ENCODE data around the gene CGB8. TPM values are rescaled to one million over a fixed set of nuclear protein-coding genes. Genes with fewer than 3 reads are reported as not detected.
A peak's percentile ranks its signal among the peaks of the same experiment; 100 is the strongest.
"Not testable (repeated sequence)": the region's sequence is repeated elsewhere in the genome, so short reads cannot be mapped to it uniquely, and the experiment has no call there.

The CGB8 gene
- total RNA-seq, 4 donors from 2014 or later = not detected

DNA sequence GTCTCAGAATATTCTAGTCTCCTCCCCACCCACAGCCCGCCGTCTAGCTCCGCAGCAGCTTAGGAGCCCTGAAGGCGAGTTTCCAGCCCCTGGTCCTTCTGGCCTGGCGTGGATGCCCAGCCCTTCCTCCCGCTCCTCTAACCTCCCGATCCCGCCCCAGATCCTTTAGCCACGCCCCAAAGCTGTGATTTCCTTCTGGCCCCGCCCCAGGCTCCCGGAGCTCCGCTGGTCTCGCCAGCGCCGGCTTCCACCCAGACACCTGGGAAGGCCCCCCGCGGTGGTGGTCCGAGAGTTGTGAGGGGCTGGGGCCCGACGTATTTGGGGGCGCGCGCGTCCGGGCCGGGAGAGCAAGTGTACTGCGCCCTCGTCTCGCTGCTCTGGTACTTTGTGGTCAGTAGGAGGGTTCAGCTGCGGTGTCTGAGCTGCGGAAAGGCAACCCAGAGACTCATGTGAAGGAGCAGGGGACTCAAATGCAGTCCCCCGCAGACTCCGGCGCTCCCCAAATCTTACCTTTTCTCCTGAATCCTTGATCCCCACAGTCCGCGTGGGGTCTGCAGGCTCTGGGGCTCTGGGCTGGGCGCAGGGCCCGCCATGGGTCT is 8.8 kb upstream of the CGB8 start, which contains the start of gene CGB7:
TSS of gene CGB7 (minus strand) at position 114 of the 599 bp plus-strand sequence. CDS start 2,374 bp downstream, outside the sequence.
- DNase-seq (ENCODE audit: low spot score in 2 of 2) = peak; percentile 29 to 54
- H3K4me1 ChIP-seq = peaks cover 0 to 27% (median 14%) of the 10 kb centered on the region in 4 donors
- no peak within 1 kb of the TSS for H3K27ac ChIP-seq
- peak within 1 kb of the TSS; percentile 35 to 58 (median 51) for H3K4me3 ChIP-seq
- H3K9me3 ChIP-seq = no peaks in the 10 kb centered on the region
- WGBS, 2 donors = 2 to 3% methylated on average over 33 of the region's 38 CpGs
- no peaks in the 10 kb centered on the region for H3K36me3 ChIP-seq
- TF ChIP-seq, protein P1, sequence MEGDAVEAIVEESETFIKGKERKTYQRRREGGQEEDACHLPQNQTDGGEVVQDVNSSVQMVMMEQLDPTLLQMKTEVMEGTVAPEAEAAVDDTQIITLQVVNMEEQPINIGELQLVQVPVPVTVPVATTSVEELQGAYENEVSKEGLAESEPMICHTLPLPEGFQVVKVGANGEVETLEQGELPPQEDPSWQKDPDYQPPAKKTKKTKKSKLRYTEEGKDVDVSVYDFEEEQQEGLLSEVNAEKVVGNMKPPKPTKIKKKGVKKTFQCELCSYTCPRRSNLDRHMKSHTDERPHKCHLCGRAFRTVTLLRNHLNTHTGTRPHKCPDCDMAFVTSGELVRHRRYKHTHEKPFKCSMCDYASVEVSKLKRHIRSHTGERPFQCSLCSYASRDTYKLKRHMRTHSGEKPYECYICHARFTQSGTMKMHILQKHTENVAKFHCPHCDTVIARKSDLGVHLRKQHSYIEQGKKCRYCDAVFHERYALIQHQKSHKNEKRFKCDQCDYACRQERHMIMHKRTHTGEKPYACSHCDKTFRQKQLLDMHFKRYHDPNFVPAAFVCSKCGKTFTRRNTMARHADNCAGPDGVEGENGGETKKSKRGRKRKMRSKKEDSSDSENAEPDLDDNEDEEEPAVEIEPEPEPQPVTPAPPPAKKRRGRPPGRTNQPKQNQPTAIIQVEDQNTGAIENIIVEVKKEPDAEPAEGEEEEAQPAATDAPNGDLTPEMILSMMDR (IDR thresholded peaks at IDR 0.05) = no peak
- TF ChIP-seq POLR2A (IDR thresholded peaks at IDR 0.05) (no peak), EP300 (IDR thresholded peaks at IDR 0.05) (no peak)
- H3K27me3 ChIP-seq = peaks cover 0 to 65% of the 10 kb centered on the region in 2 donors

DNA sequence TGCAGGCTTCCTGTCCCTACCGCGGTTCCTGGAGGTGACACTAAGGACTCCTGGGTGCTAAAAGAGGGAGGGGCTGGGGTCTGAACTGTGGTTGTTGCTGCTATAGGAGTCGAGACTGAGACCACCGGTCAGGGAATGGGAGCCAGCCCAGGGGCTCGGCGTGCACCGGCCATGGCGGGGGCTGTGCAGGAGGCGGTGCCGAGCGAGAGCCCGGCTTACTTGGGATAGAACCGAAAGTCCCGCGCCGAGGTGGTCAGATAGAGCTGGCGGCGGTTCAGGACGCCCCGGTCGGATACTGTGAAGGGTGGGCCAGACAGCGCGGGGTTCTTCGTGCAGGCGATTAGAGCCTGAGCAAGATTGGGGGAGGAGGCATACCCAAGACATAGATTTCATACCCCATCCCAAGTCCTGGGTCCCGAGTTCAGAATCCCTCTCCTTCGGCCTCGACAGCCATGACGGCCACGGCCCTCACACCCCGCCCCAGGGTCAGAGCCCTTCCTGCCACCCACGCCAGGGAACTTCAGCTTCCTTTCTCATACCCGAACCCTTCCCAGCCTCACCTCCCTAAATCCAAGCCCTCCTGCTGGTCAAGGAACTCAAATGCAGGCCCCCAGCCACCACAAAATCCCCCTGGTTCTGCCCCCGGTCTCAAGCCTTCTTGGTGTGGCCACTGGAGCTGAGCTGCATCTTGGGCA is 8.1 kb upstream of the CGB8 start:
- not testable (repeated sequence) for DNase-seq (ENCODE audit: low spot score in 2 of 2); H3K36me3 ChIP-seq; H3K27ac ChIP-seq; H3K9me3 ChIP-seq
- 5% methylated on average over 15 to 33 of the region's 34 CpGs for WGBS, 2 donors
- Histone ChIP-seq H3K4me3 (peak overlapping the region; percentile 35 to 58 (median 51)), H3K4me1 (peaks cover 0 to 27% (median 14%) of the 10 kb centered on the region in 4 donors), H3K27me3 (peaks cover 0 to 58% of the 10 kb centered on the region in 2 donors)

DNA sequence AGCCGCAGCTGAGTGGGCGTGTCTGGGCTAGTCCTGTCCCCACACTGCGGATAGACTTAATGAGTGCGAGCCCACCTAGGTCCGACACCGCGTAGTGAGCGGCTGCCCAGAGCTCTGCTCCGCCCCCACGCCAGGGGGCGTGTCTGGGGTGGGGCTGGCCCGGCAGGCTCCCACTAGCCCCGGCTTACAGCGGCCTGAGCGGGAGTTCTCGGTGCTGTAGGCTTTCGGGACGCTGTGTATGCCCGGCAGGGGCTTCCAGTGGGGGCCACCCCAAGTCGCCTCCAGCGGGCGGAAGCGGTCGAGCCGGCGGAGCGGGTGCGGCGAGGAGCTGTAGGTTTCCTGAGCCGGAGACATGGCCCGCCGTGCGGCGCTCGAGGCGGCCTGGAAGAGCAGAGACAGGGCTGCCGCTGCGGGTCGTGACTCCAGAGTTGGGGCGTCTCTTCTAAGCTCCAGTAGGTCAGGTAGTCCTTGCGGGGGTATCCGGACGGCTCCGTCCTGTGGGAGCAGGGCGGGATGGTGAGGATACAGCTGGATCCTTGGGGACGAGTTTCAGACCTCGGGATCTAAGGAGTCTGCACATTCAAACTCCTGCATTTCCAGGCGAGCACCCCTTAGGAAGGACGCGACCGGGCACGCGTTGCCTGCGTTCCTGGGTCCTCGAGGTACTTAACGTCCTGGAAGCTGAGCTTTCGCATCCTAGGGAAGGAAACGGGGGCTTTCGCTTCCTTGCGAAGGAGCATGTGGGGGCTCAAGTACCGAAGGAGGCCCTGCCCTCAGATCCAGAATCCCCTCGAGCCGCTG is 7.4 kb upstream of the CGB8 start:
- no peak overlapping the region for H3K27ac ChIP-seq
- H3K4me3 ChIP-seq = peak overlapping the region; percentile 35 to 58 (median 51)
- DNase-seq (ENCODE audit: low spot score in 2 of 2) = peak; percentile 10 to 25
- H3K27me3 ChIP-seq = peaks cover 0 to 52% of the 10 kb centered on the region in 2 donors
- H3K36me3 ChIP-seq = no peaks in the 10 kb centered on the region
- WGBS, 2 donors = 0 to 1% methylated on average over 18 to 60 of the region's 63 CpGs
- no peaks in the 10 kb centered on the region for H3K9me3 ChIP-seq
- TF ChIP-seq, protein P1 (IDR thresholded peaks at IDR 0.05) = peak in 4 of 5 experiments; percentile 26 to 35 (median 32)
- TF ChIP-seq POLR2A (IDR thresholded peaks at IDR 0.05) = no peak
- no peak for TF ChIP-seq EP300 (IDR thresholded peaks at IDR 0.05)
- peaks cover 0 to 27% (median 14%) of the 10 kb centered on the region in 4 donors for H3K4me1 ChIP-seq

DNA sequence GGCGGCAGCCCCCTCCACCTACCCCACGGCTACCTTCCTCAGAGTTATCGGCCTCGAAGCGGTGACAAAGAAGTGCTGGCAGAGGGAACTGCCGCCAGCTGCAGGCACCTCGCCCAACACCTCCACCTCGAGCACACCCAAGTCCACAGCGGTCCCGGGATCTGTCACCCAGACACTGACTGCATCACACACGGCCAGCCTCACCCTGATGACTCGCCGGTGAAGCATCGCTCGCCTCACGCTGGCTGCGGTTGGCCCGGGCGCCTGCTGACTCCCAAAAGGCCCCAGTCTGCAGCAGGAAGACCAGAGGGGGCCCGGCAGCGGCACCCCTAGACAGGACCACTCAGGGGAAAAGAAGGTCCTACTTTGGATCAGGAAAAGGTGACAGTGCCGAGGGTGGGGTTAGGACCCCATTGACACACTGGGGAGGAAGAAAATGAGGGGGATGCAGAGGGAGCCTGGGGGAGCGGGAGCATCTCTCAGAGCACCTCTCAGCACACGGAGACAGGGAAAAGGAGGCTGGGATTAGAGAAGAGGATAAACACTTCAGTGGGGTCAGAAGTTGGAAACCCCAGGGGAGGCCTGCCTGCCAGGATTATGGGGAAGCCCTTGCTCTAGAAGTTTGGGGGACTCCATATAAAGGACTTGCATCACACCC is 1.6 kb upstream of the CGB8 start:
- not testable (repeated sequence) for H3K27ac ChIP-seq; H3K27me3 ChIP-seq; H3K4me1 ChIP-seq; DNase-seq (ENCODE audit: low spot score in 2 of 2); H3K36me3 ChIP-seq; H3K4me3 ChIP-seq; H3K9me3 ChIP-seq
- WGBS, 2 donors = 74 to 81% methylated on average over 11 to 22 of the region's 24 CpGs

DNA sequence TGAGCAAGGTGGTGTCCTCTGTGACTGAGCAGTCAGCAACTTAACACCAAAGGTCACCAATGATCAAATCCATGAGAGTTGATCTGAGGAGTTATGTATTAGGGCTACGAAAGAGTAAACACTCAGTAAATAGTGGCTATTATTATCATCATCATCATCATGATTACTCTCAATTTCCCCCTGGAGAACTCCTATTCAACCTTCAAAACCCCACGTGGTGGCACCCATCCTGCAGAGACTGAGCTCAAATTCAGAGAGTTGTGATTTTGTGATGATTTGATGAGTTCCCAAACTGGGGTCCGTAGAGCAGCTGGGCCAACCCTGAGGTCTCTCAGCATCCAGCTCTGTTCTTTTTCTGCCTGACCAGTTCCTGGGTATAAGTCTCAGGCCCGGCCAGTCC is 923 bp upstream of the CGB8 start:
- H3K27me3 ChIP-seq; H3K4me1 ChIP-seq; H3K36me3 ChIP-seq; DNase-seq (ENCODE audit: low spot score in 2 of 2); H3K9me3 ChIP-seq; H3K4me3 ChIP-seq; H3K27ac ChIP-seq: not testable (repeated sequence)
- WGBS, 2 donors = 76 to 92% methylated on average over 3 of the region's 4 CpGs

DNA sequence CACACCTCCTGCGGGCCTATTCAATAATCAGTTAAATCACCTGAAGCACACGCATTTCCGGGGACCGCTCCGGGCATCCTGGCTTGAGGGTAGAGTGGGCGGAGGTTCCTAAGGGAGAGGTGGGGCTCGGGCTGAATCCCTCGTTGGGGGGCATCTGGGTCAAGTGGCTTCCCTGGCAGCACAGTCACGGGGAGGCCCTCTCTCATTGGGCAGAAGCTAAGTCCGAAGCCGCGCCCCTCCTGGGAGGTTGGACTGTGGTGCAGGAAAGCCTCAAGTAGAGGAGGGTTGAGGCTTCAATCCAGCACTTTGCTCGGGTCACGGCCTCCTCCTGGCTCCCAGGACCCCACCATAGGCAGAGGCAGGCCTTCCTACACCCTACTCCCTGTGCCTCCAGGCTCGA is 5.4 kb downstream of the CGB8 start, which contains the start of gene CGB5:
TSS of gene CGB5 (plus strand) at position 301 of the 400 bp plus-strand sequence. CDS start 362 bp downstream, outside the sequence.
- H3K9me3 ChIP-seq; H3K4me3 ChIP-seq; H3K36me3 ChIP-seq; H3K27ac ChIP-seq; H3K4me1 ChIP-seq; DNase-seq (ENCODE audit: low spot score in 2 of 2); H3K27me3 ChIP-seq: not testable (repeated sequence)
- 62 to 65% methylated on average over 14 to 15 of the region's 15 CpGs for WGBS, 2 donors

DNA sequence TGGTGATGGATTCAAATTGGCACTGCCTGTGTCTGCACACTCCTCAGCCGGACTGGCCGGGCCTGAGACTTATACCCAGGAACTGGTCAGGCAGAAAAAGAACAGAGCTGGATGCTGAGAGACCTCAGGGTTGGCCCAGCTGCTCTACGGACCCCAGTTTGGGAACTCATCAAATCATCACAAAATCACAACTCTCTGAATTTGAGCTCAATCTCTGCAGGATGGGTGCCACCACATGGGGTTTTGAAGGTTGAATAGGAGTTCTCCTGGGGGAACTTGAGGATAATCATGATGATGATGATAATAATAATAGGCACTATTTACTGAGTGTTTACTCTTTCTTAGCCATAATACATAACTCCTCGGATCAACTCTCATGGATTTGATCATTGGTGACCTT is 6.2 kb downstream of the CGB8 start:
- H3K4me1 ChIP-seq; DNase-seq (ENCODE audit: low spot score in 2 of 2); H3K36me3 ChIP-seq; H3K27ac ChIP-seq; H3K27me3 ChIP-seq; H3K4me3 ChIP-seq; H3K9me3 ChIP-seq: not testable (repeated sequence)
- WGBS, 2 donors = 77 to 89% methylated on average over 2 to 4 of the region's 4 CpGs
